Measurements from ENCODE around the gene SAFB2. TPM values are rescaled to one million over a fixed set of nuclear protein-coding genes. Genes with fewer than 3 reads are reported as not detected.

The SAFB2 gene
- total RNA-seq, 4 donors from 2014 or later, result 45.0 to 250 (median 129) TPM

- Histone ChIP-seq H3K36me3 (no peaks in the 10 kb centered on the region), H3K27ac (no peak overlapping the region), H3K27me3 (no peaks in the 10 kb centered on the region), H3K4me3 (no peak overlapping the region), H3K9me3 (no peaks in the 10 kb centered on the region), H3K4me1 (no peaks in the 10 kb centered on the region)
- TF ChIP-seq, protein P1, sequence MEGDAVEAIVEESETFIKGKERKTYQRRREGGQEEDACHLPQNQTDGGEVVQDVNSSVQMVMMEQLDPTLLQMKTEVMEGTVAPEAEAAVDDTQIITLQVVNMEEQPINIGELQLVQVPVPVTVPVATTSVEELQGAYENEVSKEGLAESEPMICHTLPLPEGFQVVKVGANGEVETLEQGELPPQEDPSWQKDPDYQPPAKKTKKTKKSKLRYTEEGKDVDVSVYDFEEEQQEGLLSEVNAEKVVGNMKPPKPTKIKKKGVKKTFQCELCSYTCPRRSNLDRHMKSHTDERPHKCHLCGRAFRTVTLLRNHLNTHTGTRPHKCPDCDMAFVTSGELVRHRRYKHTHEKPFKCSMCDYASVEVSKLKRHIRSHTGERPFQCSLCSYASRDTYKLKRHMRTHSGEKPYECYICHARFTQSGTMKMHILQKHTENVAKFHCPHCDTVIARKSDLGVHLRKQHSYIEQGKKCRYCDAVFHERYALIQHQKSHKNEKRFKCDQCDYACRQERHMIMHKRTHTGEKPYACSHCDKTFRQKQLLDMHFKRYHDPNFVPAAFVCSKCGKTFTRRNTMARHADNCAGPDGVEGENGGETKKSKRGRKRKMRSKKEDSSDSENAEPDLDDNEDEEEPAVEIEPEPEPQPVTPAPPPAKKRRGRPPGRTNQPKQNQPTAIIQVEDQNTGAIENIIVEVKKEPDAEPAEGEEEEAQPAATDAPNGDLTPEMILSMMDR (IDR thresholded peaks at IDR 0.05), result no peak
- TF ChIP-seq POLR2A (IDR thresholded peaks at IDR 0.05), result no peak
- no peak for DNase-seq
- intact Hi-C loops (cut with DNase I; ENCODE audit: low total_unique reads), result no loop called here
Measured at GRCh38 chr19:5590151-5590864, 32.3 kb downstream of the SAFB2 start.

GRCh38 chr19:5588906-5589676 lies 33.5 kb downstream of the SAFB2 start:
- DNase-seq, result no peak
- no peak overlapping the region for H3K27ac ChIP-seq
- H3K36me3 ChIP-seq, result no peaks in the 10 kb centered on the region
- intact Hi-C loops (cut with DNase I; ENCODE audit: low total_unique reads), result no loop called here
- H3K9me3 ChIP-seq, result no peaks in the 10 kb centered on the region
- no peak overlapping the region for H3K4me3 ChIP-seq
- H3K4me1 ChIP-seq, result no peaks in the 10 kb centered on the region
- no peaks in the 10 kb centered on the region for H3K27me3 ChIP-seq
- no peak for TF ChIP-seq POLR2A (IDR thresholded peaks at IDR 0.05)
- TF ChIP-seq, protein P1 (IDR thresholded peaks at IDR 0.05), result no peak

DNA sequence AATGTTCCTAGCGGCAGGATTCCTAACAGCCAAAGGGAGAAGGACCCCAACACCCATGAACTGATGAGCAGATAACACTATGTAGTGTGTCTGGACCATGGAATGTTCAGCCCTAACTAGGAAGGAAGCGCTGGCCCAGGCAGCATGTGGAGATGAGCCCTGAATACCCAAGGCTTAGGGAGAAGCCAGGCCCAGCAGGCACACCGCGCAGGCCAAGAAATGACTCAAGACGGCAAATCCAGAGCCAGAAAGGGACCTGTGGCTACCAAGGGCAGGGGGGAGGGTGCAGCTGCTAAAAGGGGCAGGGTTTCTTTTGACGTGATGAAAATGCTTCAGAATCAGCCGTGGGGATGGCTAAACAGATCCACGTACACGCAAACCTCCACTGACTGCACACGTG lies 34.1 kb downstream of the SAFB2 start:
- H3K36me3 ChIP-seq, result no peaks in the 10 kb centered on the region

GRCh38 chr19:5587661-5588060 lies 34.9 kb downstream of the SAFB2 start:
- TF ChIP-seq, protein P1 (IDR thresholded peaks at IDR 0.05), result no peak
- no peak for TF ChIP-seq POLR2A (IDR thresholded peaks at IDR 0.05)
- no peak overlapping the region for H3K27ac ChIP-seq
- H3K27me3 ChIP-seq, result no peaks in the 10 kb centered on the region
- intact Hi-C loops (cut with DNase I; ENCODE audit: low total_unique reads), result no loop called here
- H3K36me3 ChIP-seq, result no peaks in the 10 kb centered on the region
- H3K4me3 ChIP-seq, result no peak overlapping the region
- no peaks in the 10 kb centered on the region for H3K4me1 ChIP-seq
- DNase-seq, result no peak
- no peaks in the 10 kb centered on the region for H3K9me3 ChIP-seq

More for the DNA sequence above, 34.1 kb downstream of the SAFB2 start:
- H3K4me1 ChIP-seq, result no peaks in the 10 kb centered on the region
- TF ChIP-seq POLR2A (IDR thresholded peaks at IDR 0.05), result no peak
- TF ChIP-seq, protein P1 (IDR thresholded peaks at IDR 0.05), result no peak
- H3K4me3 ChIP-seq, result no peak overlapping the region
- no peaks in the 10 kb centered on the region for H3K9me3 ChIP-seq
- intact Hi-C loops (cut with DNase I; ENCODE audit: low total_unique reads), result no loop called here
- H3K27ac ChIP-seq, result no peak overlapping the region
- DNase-seq, result no peak
- no peaks in the 10 kb centered on the region for H3K27me3 ChIP-seq

GRCh38 chr19:5587071-5587455 lies 35.5 kb downstream of the SAFB2 start:
- Histone ChIP-seq H3K27me3 (no peaks in the 10 kb centered on the region), H3K27ac (no peak overlapping the region), H3K4me1 (no peaks in the 10 kb centered on the region), H3K9me3 (no peaks in the 10 kb centered on the region), H3K4me3 (no peak overlapping the region), H3K36me3 (no peaks in the 10 kb centered on the region)
- DNase-seq, result no peak
- intact Hi-C loops (cut with DNase I; ENCODE audit: low total_unique reads), result no loop called here
- TF ChIP-seq POLR2A (IDR thresholded peaks at IDR 0.05), result no peak
- TF ChIP-seq, protein P1 (IDR thresholded peaks at IDR 0.05), result no peak

Data from uterus (tissue), 4 donors.